NCI-H187 treated with DMSO at 0.1 percent for 48 hours (cell line): ENCODE results near the gene EPB41.

Experiments used
- DNase-seq: peaks from one replicate; lab custom pipeline; 2025; lab: John Stamatoyannopoulos, UW

Gene EPB41

GRCh38 chr1:28891256-28891655, 23.1 kb upstream of the EPB41 start:
- no peak for DNase-seq

- no peak for DNase-seq
Measured at GRCh38 chr1:28893403-28894102, 20.8 kb upstream of the EPB41 start.

GRCh38 chr1:28894785-28895184, 19.6 kb upstream of the EPB41 start:
- DNase-seq = no peak

GRCh38 chr1:28895896-28896608, 18.3 kb upstream of the EPB41 start:
- no peak for DNase-seq

GRCh38 chr1:28896609-28896986, 17.8 kb upstream of the EPB41 start:
- no peak for DNase-seq

GRCh38 chr1:28897789-28898188, 16.6 kb upstream of the EPB41 start:
- no peak for DNase-seq

GRCh38 chr1:28898405-28898881, 15.9 kb upstream of the EPB41 start:
- no peak for DNase-seq

- DNase-seq = no peak
Measured at GRCh38 chr1:28899267-28899666, 15.1 kb upstream of the EPB41 start.

GRCh38 chr1:28900562-28900961, 13.8 kb upstream of the EPB41 start:
- no peak for DNase-seq

- DNase-seq = no peak
Measured at GRCh38 chr1:28902738-28903137, 11.6 kb upstream of the EPB41 start.

GRCh38 chr1:28905921-28906666, 8.3 kb upstream of the EPB41 start:
- no peak for DNase-seq

- no peak for DNase-seq
Measured at GRCh38 chr1:28909198-28909597, 5.2 kb upstream of the EPB41 start.

- no peak for DNase-seq
Measured at GRCh38 chr1:28910379-28911115, 3.8 kb upstream of the EPB41 start.

GRCh38 chr1:28913786-28914227, 562 bp upstream of the EPB41 start:
- DNase-seq = no peak

- DNase-seq = no peak
Measured at GRCh38 chr1:28915031-28915895, 894 bp downstream of the EPB41 start.

GRCh38 chr1:28917757-28918118, 3.4 kb downstream of the EPB41 start:
- no peak for DNase-seq

- DNase-seq = no peak
Measured at GRCh38 chr1:28921286-28921869, 7.0 kb downstream of the EPB41 start.

- no peak for DNase-seq
Measured at GRCh38 chr1:28925350-28925891, 11.1 kb downstream of the EPB41 start.

GRCh38 chr1:28926629-28927265, 12.4 kb downstream of the EPB41 start:
- no peak for DNase-seq

- no peak for DNase-seq
Measured at GRCh38 chr1:28927266-28927647, 12.9 kb downstream of the EPB41 start.
